Measurements from ENCODE around the gene DDX46. TPM values are rescaled to one million over a fixed set of nuclear protein-coding genes. Genes with fewer than 3 reads are reported as not detected.
"Not testable (repeated sequence)": the region's sequence is repeated elsewhere in the genome, so short reads cannot be mapped to it uniquely, and the experiment has no call there.

DDX46 gene
- total and polyA plus RNA-seq, 2 experiments from 2014 or later: 16.9 to 19.6 TPM

- TF ChIP-seq EZH2 (IDR thresholded peaks at IDR 0.05; ENCODE audit: insufficient read depth, poor library complexity, severe bottlenecking) (no peak), EZH2phosphoT487 (IDR thresholded peaks at IDR 0.05; ENCODE audit: insufficient read depth, low read depth) (no peak)
- Histone ChIP-seq H3K36me3 (ENCODE audit: low read depth) (peaks cover 21% of the 10 kb centered on the region), H3K9me3 (ENCODE audit: low read depth) (no peaks in the 10 kb centered on the region), H3K9me2 (ENCODE audit: insufficient read depth) (no peaks in the 10 kb centered on the region), H3K27me3 (replicated peaks; ENCODE audit: insufficient read depth) (no peaks in the 10 kb centered on the region), H3K9ac (peak overlapping the region; percentile 35; the same call in 1 of the 2 replicates), H3K27ac (peak overlapping the region; percentile 51), H2AFZ (no peak overlapping the region), H3K79me2 (ENCODE audit: insufficient read depth) (peaks cover 98% of the 10 kb centered on the region), H3K4me2 (ENCODE audit: unreplicated experiment) (peak overlapping the region; percentile 72), H3F3A (ENCODE audit: insufficient read depth) (peaks cover 44% of the 10 kb centered on the region), H3K4me3 (peak overlapping the region; percentile 18; the same call in 1 of the 2 replicates), H3K4me1 (ENCODE audit: insufficient read depth) (peaks cover 25% of the 10 kb centered on the region), H4K20me1 (ENCODE audit: insufficient read depth) (peaks cover 20% of the 10 kb centered on the region; the same call in 1 of the 2 replicates)
- in situ Hi-C loops (cut with MboI): no loop called here
- peak; percentile 70 for DNase-seq
- 25 to 41% methylated on average over 1 of the region's 1 CpG for WGBS, 2 experiments (ENCODE audit: low coverage in 1 of 2, low lambda C conversion rate in 2 of 2, missing lambda C conversion rate in 2 of 2)
These were observed 92.8 kb downstream of the DDX46 start for GRCh38 chr5:134851307-134851923.

- 87 to 97% methylated on average over 7 of the region's 7 CpGs for WGBS, 2 experiments (ENCODE audit: low coverage in 1 of 2, low lambda C conversion rate in 2 of 2, missing lambda C conversion rate in 2 of 2)
- peaks cover 20% of the 10 kb centered on the region; the same call in 1 of the 2 replicates for H3F3A ChIP-seq (ENCODE audit: insufficient read depth)
- in situ Hi-C loops (cut with MboI); H3K4me2 ChIP-seq (ENCODE audit: unreplicated experiment); H2AFZ ChIP-seq; H3K9me2 ChIP-seq (ENCODE audit: insufficient read depth); H3K9ac ChIP-seq; H3K4me1 ChIP-seq (ENCODE audit: insufficient read depth); H3K27me3 ChIP-seq (replicated peaks; ENCODE audit: insufficient read depth); H3K9me3 ChIP-seq (ENCODE audit: low read depth); H3K27ac ChIP-seq; H3K4me3 ChIP-seq; DNase-seq: not testable (repeated sequence)
- peaks cover 70% of the 10 kb centered on the region for H3K79me2 ChIP-seq (ENCODE audit: insufficient read depth)
- peaks cover 56% of the 10 kb centered on the region for H3K36me3 ChIP-seq (ENCODE audit: low read depth)
- peaks cover 15% of the 10 kb centered on the region; the same call in 1 of the 2 replicates for H4K20me1 ChIP-seq (ENCODE audit: insufficient read depth)
These were observed 97.9 kb downstream of the DDX46 start for GRCh38 chr5:134856465-134856864.

GRCh38 chr5:134857401-134857800, 98.8 kb downstream of the DDX46 start:
- DNase-seq: no peak
- no peak overlapping the region for H3K27ac ChIP-seq
- no peaks in the 10 kb centered on the region for H3K4me1 ChIP-seq (ENCODE audit: insufficient read depth)
- WGBS, 2 experiments (ENCODE audit: low coverage in 1 of 2, low lambda C conversion rate in 2 of 2, missing lambda C conversion rate in 2 of 2): 65 to 69% methylated on average over 3 of the region's 3 CpGs
- no peak overlapping the region for H3K9ac ChIP-seq
- peaks cover 56% of the 10 kb centered on the region for H3K36me3 ChIP-seq (ENCODE audit: low read depth)
- H3K79me2 ChIP-seq (ENCODE audit: insufficient read depth): peaks cover 61% of the 10 kb centered on the region
- H3K9me2 ChIP-seq (ENCODE audit: insufficient read depth): no peaks in the 10 kb centered on the region
- no peaks in the 10 kb centered on the region for H3K27me3 ChIP-seq (replicated peaks; ENCODE audit: insufficient read depth)
- no peak overlapping the region for H3K4me3 ChIP-seq
- H3K4me2 ChIP-seq (ENCODE audit: unreplicated experiment): no peak overlapping the region
- no peaks in the 10 kb centered on the region for H3K9me3 ChIP-seq (ENCODE audit: low read depth)
- no peak for TF ChIP-seq EZH2 (IDR thresholded peaks at IDR 0.05; ENCODE audit: insufficient read depth, poor library complexity, severe bottlenecking)
- no peak for TF ChIP-seq EZH2phosphoT487 (IDR thresholded peaks at IDR 0.05; ENCODE audit: insufficient read depth, low read depth)
- in situ Hi-C loops (cut with MboI): no loop called here
- no peak overlapping the region for H2AFZ ChIP-seq
- peaks cover 17% of the 10 kb centered on the region; the same call in 1 of the 2 replicates for H3F3A ChIP-seq (ENCODE audit: insufficient read depth)
- H4K20me1 ChIP-seq (ENCODE audit: insufficient read depth): 0 out of 2 replicates have a peak, but pooled peaks cover 6% of the 10 kb centered on the region

GRCh38 chr5:134864707-134865106, 106.1 kb downstream of the DDX46 start:
- no peak for TF ChIP-seq EZH2phosphoT487 (IDR thresholded peaks at IDR 0.05; ENCODE audit: insufficient read depth, low read depth)
- Histone ChIP-seq H2AFZ (no peak overlapping the region), H3F3A (ENCODE audit: insufficient read depth) (peaks cover 12% of the 10 kb centered on the region; the same call in 1 of the 2 replicates), H3K4me2 (ENCODE audit: unreplicated experiment) (no peak overlapping the region), H4K20me1 (ENCODE audit: insufficient read depth) (no peaks in the 10 kb centered on the region), H3K27me3 (replicated peaks; ENCODE audit: insufficient read depth) (no peaks in the 10 kb centered on the region), H3K4me1 (ENCODE audit: insufficient read depth) (no peaks in the 10 kb centered on the region), H3K27ac (no peak overlapping the region), H3K9me3 (ENCODE audit: low read depth) (no peaks in the 10 kb centered on the region), H3K9ac (no peak overlapping the region), H3K79me2 (ENCODE audit: insufficient read depth) (no peaks in the 10 kb centered on the region; the same call in 1 of the 2 replicates), H3K4me3 (no peak overlapping the region), H3K9me2 (ENCODE audit: insufficient read depth) (no peaks in the 10 kb centered on the region), H3K36me3 (ENCODE audit: low read depth) (peaks cover 7% of the 10 kb centered on the region; the same call in 1 of the 2 replicates)
- in situ Hi-C loops (cut with MboI): no loop called here
- WGBS, 2 experiments (ENCODE audit: low coverage in 1 of 2, low lambda C conversion rate in 2 of 2, missing lambda C conversion rate in 2 of 2): 100% methylated on average over 2 of the region's 2 CpGs
- DNase-seq: no peak
